Caco-2 (cell line): ENCODE results near the gene LRRC51. TPM values are rescaled to one million over a fixed set of nuclear protein-coding genes. Genes with fewer than 3 reads are reported as not detected.
A peak's percentile ranks its signal among the peaks of the same experiment; 100 is the strongest.

Experiments used
- BruUV-seq: library from RNA; stranded (reverse); fragments of 400-500 nt; replicated peaks from 2 replicates; lab custom pipeline; 2021; lab: Mats Ljungman, UMichigan
- CTCF ChIA-PET: fragments of 300-600 bp; sonication (Branson Sonifier 250); formaldehyde crosslinking; loops from one replicate; lab custom pipeline; 2022; ENCODE audit warnings: antibody characterized with exemption; lab: Charles Lee
- POLR2A ChIA-PET: fragments of 300-600 bp; sonication (Branson Sonifier 250); formaldehyde crosslinking; loops from one replicate; lab custom pipeline; 2022; ENCODE audit warnings: antibody characterized with exemption; lab: Charles Lee
- DNase-seq, 2 experiments: peaks; one replicate each; pipeline versions ENCODE4 v3.0.0 to v3.0.0-alpha.2; 2020 to 2022
- H3K27me3 ChIP-seq: replicated peaks from 2 replicates; pipeline ENCODE4 v1.6.0; 2011; ENCODE audit warnings: low read length; ENCODE audit not compliant: control insufficient read depth, insufficient read depth
- H3K36me3 ChIP-seq: 2 replicates; pipeline ENCODE4 v1.5.1; 2011; ENCODE audit warnings: low read length; ENCODE audit not compliant: control insufficient read depth, insufficient read depth
- H3K4me1 ChIP-seq: fragments of 250-450 bp; sonication (Bioruptor Pico); 2 replicates; pipeline ENCODE4 v1.5.1; 2020; ENCODE audit warnings: mild to moderate bottlenecking
- H3K4me3 ChIP-seq: 2 replicates; pipeline ENCODE4 v1.5.1; 2011; ENCODE audit warnings: low read depth, mild to moderate bottlenecking, control low read depth, low read length
- H3K9me3 ChIP-seq: fragments of 250-450 bp; sonication (Bioruptor Pico); 2 replicates; pipeline ENCODE4 v1.5.1; 2020; ENCODE audit warnings: mild to moderate bottlenecking, moderate library complexity
- H3K27ac Mint-ChIP-seq: one replicate; pipeline ENCODE4 v1.8.0; 2022; ENCODE audit warnings: mixed read lengths; ENCODE audit not compliant: unreplicated experiment
- H3K27me3 Mint-ChIP-seq: one replicate; pipeline ENCODE4 v1.8.0; 2022; ENCODE audit warnings: mixed read lengths; ENCODE audit not compliant: insufficient read depth, unreplicated experiment
- H3K36me3 Mint-ChIP-seq: one replicate; pipeline ENCODE4 v1.8.0; 2022; ENCODE audit warnings: mild to moderate bottlenecking, mixed read lengths; ENCODE audit not compliant: insufficient read depth, unreplicated experiment
- H3K4me1 Mint-ChIP-seq: one replicate; pipeline ENCODE4 v1.8.0; 2022; ENCODE audit warnings: low read depth, mixed read lengths; ENCODE audit not compliant: unreplicated experiment
- H3K4me3 Mint-ChIP-seq: one replicate; pipeline ENCODE4 v1.8.0; 2022; ENCODE audit warnings: mild to moderate bottlenecking, moderate library complexity, mixed read lengths; ENCODE audit not compliant: unreplicated experiment
- H3K9me3 Mint-ChIP-seq: one replicate; pipeline ENCODE4 v1.8.0; 2022; ENCODE audit warnings: mixed read lengths; ENCODE audit not compliant: unreplicated experiment
- intact Hi-C: fragments of 100-400 bp; cut with micrococcal nuclease; formaldehyde crosslinking; loops from one replicate; pipeline ENCODE4 v1.10.0; 2022; ENCODE audit not compliant: unreplicated experiment
- total RNA-seq: library from RNA; stranded (reverse); gene quantifications from 2 replicates; pipeline ENCODE4 v1.2.3, GENCODE V29; 2022
- TF ChIP-seq, protein P1 (sequence below), 2 experiments: fragments of 200-600 bp in 1 of 2; IDR thresholded peaks; 1 replicate in 1 of 2; 2 replicates in 1 of 2; pipeline versions ENCODE4 v1.5.1 to v1.8.0; 2011 to 2022; ENCODE audit warnings: antibody characterized with exemption in 1 of 2, control low read depth in 1 of 2, inconsistent platforms in 1 of 2, low read depth in 1 of 2, low read length in 1 of 2, mild to moderate bottlenecking in 1 of 2, moderate library complexity in 1 of 2; ENCODE audit not compliant: insufficient read depth in 1 of 2, severe bottlenecking in 1 of 2, unreplicated experiment in 1 of 2

LRRC51 gene
- total RNA-seq, 1 experiment from 2014 or later, result 13.8 TPM

DNA sequence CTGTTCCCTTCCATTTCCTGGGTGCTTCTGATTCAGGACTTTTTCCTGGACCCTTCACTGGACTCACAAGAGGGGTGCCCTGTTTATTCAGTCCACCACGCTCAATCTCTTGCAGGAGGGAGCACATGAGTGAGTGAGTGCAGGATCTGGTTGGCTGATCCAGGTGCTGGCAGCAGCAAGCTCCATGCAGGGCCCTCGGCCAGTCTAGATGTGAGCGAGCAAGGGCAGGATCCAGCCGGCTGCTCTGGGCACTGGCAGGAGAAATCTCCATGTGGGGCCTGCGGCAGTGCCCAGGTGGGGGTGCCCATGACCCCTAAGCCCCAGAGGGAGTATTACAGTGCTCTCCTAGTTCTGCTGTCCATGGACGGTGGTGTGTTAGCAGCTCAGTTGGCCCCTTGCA is 43.4 kb downstream of the LRRC51 start:
- Histone ChIP-seq H3K27me3 (no peaks in the 10 kb centered on the region), H3K4me3 (no peak overlapping the region), H3K4me1 (peaks cover 22% of the 10 kb centered on the region), H3K36me3 (no peaks in the 10 kb centered on the region), H3K9me3 (peaks cover 25% of the 10 kb centered on the region)
- TF ChIP-seq, protein P1, sequence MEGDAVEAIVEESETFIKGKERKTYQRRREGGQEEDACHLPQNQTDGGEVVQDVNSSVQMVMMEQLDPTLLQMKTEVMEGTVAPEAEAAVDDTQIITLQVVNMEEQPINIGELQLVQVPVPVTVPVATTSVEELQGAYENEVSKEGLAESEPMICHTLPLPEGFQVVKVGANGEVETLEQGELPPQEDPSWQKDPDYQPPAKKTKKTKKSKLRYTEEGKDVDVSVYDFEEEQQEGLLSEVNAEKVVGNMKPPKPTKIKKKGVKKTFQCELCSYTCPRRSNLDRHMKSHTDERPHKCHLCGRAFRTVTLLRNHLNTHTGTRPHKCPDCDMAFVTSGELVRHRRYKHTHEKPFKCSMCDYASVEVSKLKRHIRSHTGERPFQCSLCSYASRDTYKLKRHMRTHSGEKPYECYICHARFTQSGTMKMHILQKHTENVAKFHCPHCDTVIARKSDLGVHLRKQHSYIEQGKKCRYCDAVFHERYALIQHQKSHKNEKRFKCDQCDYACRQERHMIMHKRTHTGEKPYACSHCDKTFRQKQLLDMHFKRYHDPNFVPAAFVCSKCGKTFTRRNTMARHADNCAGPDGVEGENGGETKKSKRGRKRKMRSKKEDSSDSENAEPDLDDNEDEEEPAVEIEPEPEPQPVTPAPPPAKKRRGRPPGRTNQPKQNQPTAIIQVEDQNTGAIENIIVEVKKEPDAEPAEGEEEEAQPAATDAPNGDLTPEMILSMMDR (IDR thresholded peaks at IDR 0.05; ENCODE audit: insufficient read depth in 1 of 2, low read depth in 1 of 2, low read length in 1 of 2, severe bottlenecking in 1 of 2, unreplicated experiment in 1 of 2), result no peak
- Mint-ChIP-seq H3K36me3 (no peaks in the 10 kb centered on the region), H3K9me3 (peaks cover 21% of the 10 kb centered on the region), H3K4me1 (peaks cover 18% of the 10 kb centered on the region), H3K27me3 (no peaks in the 10 kb centered on the region), H3K27ac (peak overlapping the region; percentile 1), H3K4me3 (no peak overlapping the region)
- CTCF ChIA-PET, result no interaction called here
- POLR2A ChIA-PET, result interaction anchor here (1.3 kb wide), 1 partner anchor 11 kb away, joined by 4 read pairs; the partner anchor contains the start of gene ANAPC15
- DNase-seq, result peak in 1 of 2 experiments; percentile 29
- no TSS peak for BruUV-seq
- intact Hi-C loops, result no loop called here

DNA sequence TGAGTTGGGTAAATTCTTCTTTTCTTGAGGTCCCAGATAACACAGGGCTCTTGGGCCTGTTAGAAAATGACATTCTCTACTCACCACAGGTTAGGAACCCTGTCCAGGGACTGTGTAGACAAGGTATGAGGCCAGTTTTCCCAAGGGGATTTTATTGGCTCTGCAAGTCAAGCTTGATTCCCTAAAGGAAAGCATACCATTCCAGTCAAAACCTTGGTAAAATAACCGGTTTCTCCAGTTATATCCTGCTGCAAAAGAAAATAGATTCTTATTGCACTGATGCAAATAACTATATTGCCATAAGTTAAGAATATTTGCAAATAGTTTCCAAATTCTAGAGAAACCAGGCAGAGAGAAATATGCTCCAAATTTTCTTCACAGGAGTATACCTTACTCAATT is 45.3 kb downstream of the LRRC51 start:
- Mint-ChIP-seq H3K36me3 (no peaks in the 10 kb centered on the region), H3K4me1 (peaks cover 18% of the 10 kb centered on the region), H3K27me3 (no peaks in the 10 kb centered on the region), H3K9me3 (peaks cover 28% of the 10 kb centered on the region), H3K4me3 (no peak overlapping the region), H3K27ac (no peak overlapping the region)
- Histone ChIP-seq H3K4me3 (no peak overlapping the region), H3K9me3 (peaks cover 26% of the 10 kb centered on the region), H3K36me3 (no peaks in the 10 kb centered on the region), H3K27me3 (no peaks in the 10 kb centered on the region), H3K4me1 (peaks cover 22% of the 10 kb centered on the region)
- intact Hi-C loops, result no loop called here
- ChIA-PET CTCF (interaction anchor here (1.1 kb wide), 1 partner anchor 308 kb away, joined by 7 read pairs; the partner anchor contains the start of gene CLPB), POLR2A (no interaction called here)
- TF ChIP-seq, protein P1 (IDR thresholded peaks at IDR 0.05; ENCODE audit: insufficient read depth in 1 of 2, low read depth in 1 of 2, low read length in 1 of 2, severe bottlenecking in 1 of 2, unreplicated experiment in 1 of 2), result no peak
- BruUV-seq, result no TSS peak
- DNase-seq, result peak in 1 of 2 experiments; percentile 19

DNA sequence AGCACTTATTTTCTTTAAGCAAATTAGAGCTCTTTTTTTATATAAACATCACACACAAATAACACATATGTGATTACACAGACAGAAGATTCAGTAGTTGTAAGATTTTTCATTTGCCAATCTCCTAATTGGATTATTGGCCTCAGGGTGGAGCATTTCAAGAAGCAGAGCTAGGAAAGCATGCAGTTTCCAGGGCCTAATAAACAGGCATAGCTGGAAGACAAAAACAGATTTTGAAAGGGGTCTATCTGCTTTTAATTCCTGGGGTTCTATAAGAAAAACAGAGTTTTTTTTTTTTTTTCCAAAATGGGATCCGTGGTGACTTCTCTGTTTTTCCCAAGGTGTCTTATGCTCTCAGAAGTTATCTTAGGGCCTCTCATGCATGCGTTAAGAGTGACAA is 47.3 kb downstream of the LRRC51 start:
- DNase-seq, result no peak
- BruUV-seq, result no TSS peak
- Mint-ChIP-seq H3K9me3 (peaks cover 28% of the 10 kb centered on the region), H3K27ac (no peak overlapping the region), H3K4me1 (peaks cover 10% of the 10 kb centered on the region), H3K4me3 (no peak overlapping the region), H3K27me3 (no peaks in the 10 kb centered on the region), H3K36me3 (no peaks in the 10 kb centered on the region)
- POLR2A ChIA-PET, result no interaction called here
- H3K4me1 ChIP-seq, result peaks cover 11% of the 10 kb centered on the region
- H3K4me3 ChIP-seq, result no peak overlapping the region
- H3K27me3 ChIP-seq, result no peaks in the 10 kb centered on the region
- no peaks in the 10 kb centered on the region for H3K36me3 ChIP-seq
- TF ChIP-seq, protein P1 (IDR thresholded peaks at IDR 0.05; ENCODE audit: insufficient read depth in 1 of 2, low read depth in 1 of 2, low read length in 1 of 2, severe bottlenecking in 1 of 2, unreplicated experiment in 1 of 2), result no peak
- peaks cover 26% of the 10 kb centered on the region for H3K9me3 ChIP-seq
- CTCF ChIA-PET, result interaction anchor here (0.7 kb wide), 2 partner anchors 118 to 127 kb away, joined by 3 read pairs; no protein-coding TSS in a partner anchor
- intact Hi-C loops, result no loop called here
